Muscle of leg (tissue), 11 donors: ENCODE data around the gene PCDH9. TPM values are rescaled to one million over a fixed set of nuclear protein-coding genes. Genes with fewer than 3 reads are reported as not detected.

Source experiments
- DNase-seq: peaks from one replicate; pipeline ENCODE4 v3.0.0; 2013
- H3K27ac ChIP-seq: one replicate; pipeline ENCODE4 v1.5.1; 2013; ENCODE audit warnings: mild to moderate bottlenecking, low read length, control low read depth
- H3K27me3 ChIP-seq: one replicate; pipeline ENCODE4 v1.6.1; 2013; ENCODE audit warnings: low read length; ENCODE audit not compliant: control insufficient read depth, insufficient read depth
- H3K36me3 ChIP-seq: one replicate; pipeline ENCODE4 v1.6.1; 2013; ENCODE audit warnings: low read length; ENCODE audit not compliant: control insufficient read depth, insufficient read depth
- H3K4me1 ChIP-seq: one replicate; pipeline ENCODE4 v1.6.1; 2013; ENCODE audit warnings: low read length; ENCODE audit not compliant: control insufficient read depth, insufficient read depth
- H3K4me3 ChIP-seq: one replicate; pipeline ENCODE4 v1.5.1; 2013; ENCODE audit warnings: low read length, control low read depth
- H3K9me3 ChIP-seq: replicated peaks from 2 replicates; pipeline ENCODE4 v1.6.1; 2013; ENCODE audit warnings: low read depth, low read length; ENCODE audit not compliant: control insufficient read depth
- WGBS: methylation state at CpG from one replicate; pipeline ENCODE4 v1.1.5; 2013; ENCODE audit warnings: missing lambda C conversion rate; ENCODE audit not compliant: insufficient coverage; 5-methylcytosine and 5-hydroxymethylcytosine counted together
- polyA plus RNA-seq, 8 donors: library from polyadenylated mRNA; unstranded; fragments of 120-200 nt; gene quantifications; one replicate each; pipeline versions ENCODE4 v1.2.1 to v1.2.3, GENCODE V29; 2013; ENCODE audit warnings: inconsistent platforms in 1 of 8, low replicate concordance in 1 of 8; ENCODE audit not compliant: insufficient read length in 8 of 8, insufficient read depth in 1 of 8
- total RNA-seq: library from RNA; stranded (reverse); fragments of 120-200 nt; gene quantifications from one replicate; pipeline ENCODE4 v1.2.4, GENCODE V29; 2013

PCDH9 gene
- total and polyA plus RNA-seq, 9 donors = 1.7 to 8.3 (median 3.1) TPM

- no peaks in the 10 kb centered on the region for H3K27me3 ChIP-seq
- H3K27ac ChIP-seq = no peak overlapping the region
- H3K9me3 ChIP-seq = no peaks in the 10 kb centered on the region
- no peaks in the 10 kb centered on the region for H3K4me1 ChIP-seq
- no peak overlapping the region for H3K4me3 ChIP-seq
- no CpG with 5 or more reads among the region's 1 CpG for WGBS
- peak; percentile 15 for DNase-seq
- no peaks in the 10 kb centered on the region for H3K36me3 ChIP-seq
Measured at GRCh38 chr13:67133476-67133875, 96.7 kb downstream of the PCDH9 start.

- Histone ChIP-seq H3K4me1 (no peaks in the 10 kb centered on the region), H3K27me3 (no peaks in the 10 kb centered on the region), H3K27ac (no peak overlapping the region), H3K4me3 (no peak overlapping the region), H3K9me3 (no peaks in the 10 kb centered on the region), H3K36me3 (no peaks in the 10 kb centered on the region)
- WGBS = no CpG with 5 or more reads among the region's 1 CpG
- no peak for DNase-seq
Measured at GRCh38 chr13:67131393-67131792, 98.7 kb downstream of the PCDH9 start.

- Histone ChIP-seq H3K27ac (no peak overlapping the region), H3K9me3 (no peaks in the 10 kb centered on the region), H3K27me3 (no peaks in the 10 kb centered on the region), H3K4me3 (no peak overlapping the region), H3K4me1 (no peaks in the 10 kb centered on the region), H3K36me3 (no peaks in the 10 kb centered on the region)
- 86% methylated on average over 3 of the region's 5 CpGs for WGBS
- no peak for DNase-seq
Measured at GRCh38 chr13:67130444-67130843, 99.7 kb downstream of the PCDH9 start.

- DNase-seq = no peak
- no peaks in the 10 kb centered on the region for H3K36me3 ChIP-seq
- no peak overlapping the region for H3K4me3 ChIP-seq
- no peak overlapping the region for H3K27ac ChIP-seq
- WGBS = no CpG with 5 or more reads among the region's 3 CpGs
- no peaks in the 10 kb centered on the region for H3K4me1 ChIP-seq
- H3K9me3 ChIP-seq = no peaks in the 10 kb centered on the region
- H3K27me3 ChIP-seq = no peaks in the 10 kb centered on the region
Measured at GRCh38 chr13:67128136-67128535, 102.0 kb downstream of the PCDH9 start.

- Histone ChIP-seq H3K27me3 (no peaks in the 10 kb centered on the region), H3K4me3 (no peak overlapping the region), H3K9me3 (no peaks in the 10 kb centered on the region), H3K27ac (no peak overlapping the region), H3K36me3 (no peaks in the 10 kb centered on the region), H3K4me1 (no peaks in the 10 kb centered on the region)
- no peak for DNase-seq
Measured at GRCh38 chr13:67125681-67126080, 104.5 kb downstream of the PCDH9 start.

GRCh38 chr13:67123165-67123564, 107.0 kb downstream of the PCDH9 start:
- no CpG with 5 or more reads among the region's 3 CpGs for WGBS
- no peak for DNase-seq
- H3K27ac ChIP-seq = no peak overlapping the region

GRCh38 chr13:67122251-67122650, 107.9 kb downstream of the PCDH9 start:
- Histone ChIP-seq H3K27ac (no peak overlapping the region), H3K27me3 (no peaks in the 10 kb centered on the region), H3K4me1 (no peaks in the 10 kb centered on the region), H3K4me3 (no peak overlapping the region), H3K9me3 (no peaks in the 10 kb centered on the region), H3K36me3 (no peaks in the 10 kb centered on the region)
- no peak for DNase-seq
- 70% methylated on average over 2 of the region's 6 CpGs for WGBS

More at GRCh38 chr13:67123165-67123564, 107.0 kb downstream of the PCDH9 start:
- Histone ChIP-seq H3K9me3 (no peaks in the 10 kb centered on the region), H3K27me3 (no peaks in the 10 kb centered on the region), H3K4me3 (no peak overlapping the region), H3K36me3 (no peaks in the 10 kb centered on the region), H3K4me1 (no peaks in the 10 kb centered on the region)

GRCh38 chr13:67120872-67121531, 109.1 kb downstream of the PCDH9 start:
- H3K4me1 ChIP-seq = no peaks in the 10 kb centered on the region
- DNase-seq = peak; percentile 70
- H3K36me3 ChIP-seq = no peaks in the 10 kb centered on the region
- no peak overlapping the region for H3K27ac ChIP-seq
- H3K27me3 ChIP-seq = no peaks in the 10 kb centered on the region
- H3K4me3 ChIP-seq = no peak overlapping the region
- no peaks in the 10 kb centered on the region for H3K9me3 ChIP-seq
- no CpG with 5 or more reads among the region's 6 CpGs for WGBS

GRCh38 chr13:67119481-67119894, 110.6 kb downstream of the PCDH9 start:
- H3K9me3 ChIP-seq = no peaks in the 10 kb centered on the region
- no peak overlapping the region for H3K27ac ChIP-seq
- no CpG with 5 or more reads among the region's 1 CpG for WGBS
- H3K36me3 ChIP-seq = no peaks in the 10 kb centered on the region
- DNase-seq = peak; percentile 59
- no peaks in the 10 kb centered on the region for H3K27me3 ChIP-seq
- H3K4me3 ChIP-seq = no peak overlapping the region
- H3K4me1 ChIP-seq = no peaks in the 10 kb centered on the region

GRCh38 chr13:67118277-67118676, 111.9 kb downstream of the PCDH9 start:
- no CpG with 5 or more reads among the region's 1 CpG for WGBS
- Histone ChIP-seq H3K36me3 (no peaks in the 10 kb centered on the region), H3K4me1 (no peaks in the 10 kb centered on the region), H3K27ac (no peak overlapping the region), H3K4me3 (no peak overlapping the region), H3K27me3 (no peaks in the 10 kb centered on the region), H3K9me3 (no peaks in the 10 kb centered on the region)
- DNase-seq = no peak

- no CpG with 5 or more reads among the region's 3 CpGs for WGBS
- H3K4me1 ChIP-seq = no peaks in the 10 kb centered on the region
- peak; percentile 41 for DNase-seq
Measured at GRCh38 chr13:67117010-67117550, 113.1 kb downstream of the PCDH9 start.

More at GRCh38 chr13:67117010-67117550, 113.1 kb downstream of the PCDH9 start:
- H3K4me3 ChIP-seq = no peak overlapping the region
- no peaks in the 10 kb centered on the region for H3K36me3 ChIP-seq
- no peak overlapping the region for H3K27ac ChIP-seq
- H3K9me3 ChIP-seq = no peaks in the 10 kb centered on the region
- no peaks in the 10 kb centered on the region for H3K27me3 ChIP-seq
